Right lobe of liver (tissue), 6 donors: ENCODE measurements around the gene RNF19B. TPM values are rescaled to one million over a fixed set of nuclear protein-coding genes. Genes with fewer than 3 reads are reported as not detected.
A peak's percentile ranks its signal among the peaks of the same experiment; 100 is the strongest.
"Not testable (repeated sequence)": the region's sequence is repeated elsewhere in the genome, so short reads cannot be mapped to it uniquely, and the experiment has no call there.

Source experiments
- ATAC-seq, 4 donors: fragments of 200-7000 bp; cut with Tn5 transposase; one replicate each; pipeline ENCODE4 v1.9.1; 2020; ENCODE audit warnings: mild to moderate bottlenecking in 4 of 4, moderate library complexity in 4 of 4
- DNase-seq, 3 donors: peaks; one replicate each; pipeline ENCODE4 v3.0.0-alpha.2; 2020
- H3K27ac ChIP-seq, 3 donors: fragments of 200-600 bp; one replicate each; pipeline ENCODE4 v1.8.0; 2022
- H3K27me3 ChIP-seq, 2 donors: fragments of 200-600 bp; one replicate each; pipeline ENCODE4 v1.8.0; 2022
- H3K36me3 ChIP-seq, 4 donors: fragments of 200-600 bp; sonication (generic) in 1 of 4; one replicate each; pipeline versions ENCODE4 v1.5.1 to v1.8.0; 2017 to 2022; ENCODE audit warnings: control low read depth in 1 of 4
- H3K4me1 ChIP-seq, 4 donors: fragments of 200-600 bp; sonication (generic) in 1 of 4; one replicate each; pipeline versions ENCODE4 v1.5.1 to v1.8.0; 2017 to 2022; ENCODE audit warnings: control low read depth in 1 of 4
- H3K4me3 ChIP-seq, 3 donors: fragments of 200-600 bp; one replicate each; pipeline ENCODE4 v1.8.0; 2022
- H3K9me3 ChIP-seq, 4 donors: fragments of 200-600 bp; sonication (generic) in 1 of 4; one replicate each; pipeline versions ENCODE4 v1.5.1 to v1.8.0; 2017 to 2022; ENCODE audit warnings: control low read depth in 1 of 4
- POLR2A ChIP-seq: fragments of 450-650 bp; IDR thresholded peaks from one replicate; pipeline ENCODE4 v1.6.1; 2017; ENCODE audit warnings: antibody characterized with exemption, mild to moderate bottlenecking
- WGBS: methylation state at CpG from one replicate; pipeline ENCODE4 v1.1.6; 2018; ENCODE audit warnings: low coverage, low lambda C conversion rate; ENCODE audit not compliant: insufficient coverage; ENCODE audit errors: missing lambda C conversion rate; 5-methylcytosine and 5-hydroxymethylcytosine counted together
- intact Hi-C, 2 donors: fragments of 100-400 bp; cut with DNase I; formaldehyde crosslinking; loops; one replicate each; pipeline versions ENCODE4 v1.11.2 to v1.14.1; 2022
- total RNA-seq, 6 experiments: library from RNA; depleted of rRNA in 2 of 6; stranded (reverse); fragments of >200 nt in 2 of 6; fragmentation: NEBNext Ultra II Directional in 3 of 6; extraction: Animal tissue kit (Norgen Biotek cat#: 25700) in 3 of 6; gene quantifications; one replicate each; pipeline versions ENCODE4 v1.1.0 to v1.2.4, GENCODE V29; 2016 to 2023
- TF ChIP-seq, protein P1 (sequence below), 4 donors: fragments of 200-600 bp in 3 of 4; fragments of 450-650 bp in 1 of 4; IDR thresholded peaks; one replicate each; pipeline versions ENCODE4 v1.5.1 to v1.8.0; 2016 to 2022; ENCODE audit warnings: antibody characterized with exemption in 4 of 4, mild to moderate bottlenecking in 2 of 4
- donor health status: DM: no; HTN: yes; CAD: no.
- donor health status: DM: no; HTN: no; CAD: no.
- donor health status: DM: no; HTN: no; CAD: no.
- donor health status: DM: no; HTN: yes; CAD: no.
- donor health status: DM: no; HTN: yes; CAD: no.

RNF19B gene
- total RNA-seq, 6 experiments from 2014 or later, result 4.6 to 12.1 (median 8.3) TPM

DNA sequence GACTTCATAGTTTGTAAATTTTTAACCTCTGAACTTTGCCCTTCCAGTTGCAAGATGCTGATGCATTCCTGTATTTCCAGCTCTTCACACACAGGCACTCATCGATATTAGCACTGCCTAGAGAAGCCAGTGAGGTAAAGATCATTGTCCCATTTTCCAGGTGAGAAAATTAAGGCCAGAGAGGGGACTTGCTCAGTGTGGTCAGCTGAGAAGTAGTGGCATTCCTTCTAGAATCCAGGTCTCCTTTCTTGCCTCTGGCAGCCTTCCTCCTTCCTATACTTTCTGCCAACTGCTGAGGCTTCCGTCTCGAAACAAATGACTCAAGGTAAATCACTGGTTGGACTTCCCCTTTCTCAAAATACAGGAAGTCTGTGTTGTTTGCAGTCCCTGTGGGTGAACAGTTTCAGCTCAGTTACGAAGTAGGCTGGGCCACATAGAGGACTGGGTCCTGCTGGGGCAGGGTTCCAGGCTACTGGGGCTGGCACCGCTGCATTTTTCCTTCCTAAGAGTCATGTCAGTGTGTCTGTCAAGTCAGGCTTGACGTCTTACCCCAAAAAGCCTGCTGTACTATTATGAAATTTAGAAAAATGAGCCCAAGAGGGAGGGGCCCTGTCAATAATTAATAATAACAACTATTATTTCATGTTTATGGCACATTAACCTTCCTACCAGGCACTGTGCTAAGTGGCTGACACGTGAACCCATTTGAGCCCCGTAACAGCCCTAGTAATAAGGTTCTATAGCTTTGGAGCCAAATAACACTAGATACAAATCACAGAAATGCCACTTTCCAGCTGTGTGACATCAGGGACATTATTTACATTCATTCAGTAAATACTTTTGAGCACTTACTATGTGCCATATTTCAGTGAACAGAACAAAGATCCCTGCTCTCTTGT is 16.6 kb upstream of the RNF19B start:
- WGBS, result 36% methylated on average over 8 of the region's 8 CpGs
- DNase-seq (no peak), ATAC-seq (peak; percentile 75 to 88 (median 85))
- peak overlapping the region; percentile 26 to 84 (median 70) for H3K27ac ChIP-seq
- intact Hi-C loops, result no loop called here
- no peaks in the 10 kb centered on the region for H3K27me3 ChIP-seq
- H3K4me1 ChIP-seq, result peaks cover 0 to 9% (median 1%) of the 10 kb centered on the region in 4 donors
- no peak overlapping the region for H3K4me3 ChIP-seq
- TF ChIP-seq, protein P1, sequence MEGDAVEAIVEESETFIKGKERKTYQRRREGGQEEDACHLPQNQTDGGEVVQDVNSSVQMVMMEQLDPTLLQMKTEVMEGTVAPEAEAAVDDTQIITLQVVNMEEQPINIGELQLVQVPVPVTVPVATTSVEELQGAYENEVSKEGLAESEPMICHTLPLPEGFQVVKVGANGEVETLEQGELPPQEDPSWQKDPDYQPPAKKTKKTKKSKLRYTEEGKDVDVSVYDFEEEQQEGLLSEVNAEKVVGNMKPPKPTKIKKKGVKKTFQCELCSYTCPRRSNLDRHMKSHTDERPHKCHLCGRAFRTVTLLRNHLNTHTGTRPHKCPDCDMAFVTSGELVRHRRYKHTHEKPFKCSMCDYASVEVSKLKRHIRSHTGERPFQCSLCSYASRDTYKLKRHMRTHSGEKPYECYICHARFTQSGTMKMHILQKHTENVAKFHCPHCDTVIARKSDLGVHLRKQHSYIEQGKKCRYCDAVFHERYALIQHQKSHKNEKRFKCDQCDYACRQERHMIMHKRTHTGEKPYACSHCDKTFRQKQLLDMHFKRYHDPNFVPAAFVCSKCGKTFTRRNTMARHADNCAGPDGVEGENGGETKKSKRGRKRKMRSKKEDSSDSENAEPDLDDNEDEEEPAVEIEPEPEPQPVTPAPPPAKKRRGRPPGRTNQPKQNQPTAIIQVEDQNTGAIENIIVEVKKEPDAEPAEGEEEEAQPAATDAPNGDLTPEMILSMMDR (IDR thresholded peaks at IDR 0.05), result no peak
- no peak for TF ChIP-seq POLR2A
- no peaks in the 10 kb centered on the region for H3K36me3 ChIP-seq
- no peaks in the 10 kb centered on the region for H3K9me3 ChIP-seq

- peaks cover 0 to 9% (median 1%) of the 10 kb centered on the region in 4 donors for H3K4me1 ChIP-seq
- ATAC-seq, result no peak
- intact Hi-C loops, result no loop called here
- no peak overlapping the region for H3K27ac ChIP-seq
- no peaks in the 10 kb centered on the region for H3K36me3 ChIP-seq
- H3K9me3 ChIP-seq, result no peaks in the 10 kb centered on the region
- H3K27me3 ChIP-seq, result no peaks in the 10 kb centered on the region
- TF ChIP-seq, protein P1 (IDR thresholded peaks at IDR 0.05), result no peak
- TF ChIP-seq POLR2A, result no peak
- no peak for DNase-seq
- no peak overlapping the region for H3K4me3 ChIP-seq
- WGBS, result 80% methylated on average over 2 of the region's 10 CpGs
Measured at GRCh38 chr1:32980080-32980479, 15.5 kb upstream of the RNF19B start.

GRCh38 chr1:32978854-32979253 is 14.2 kb upstream of the RNF19B start:
- intact Hi-C loops, result no loop called here
- Histone ChIP-seq H3K4me3 (no peak overlapping the region), H3K9me3 (no peaks in the 10 kb centered on the region), H3K36me3 (no peaks in the 10 kb centered on the region), H3K27me3 (no peaks in the 10 kb centered on the region), H3K27ac (no peak overlapping the region), H3K4me1 (peaks cover 0 to 9% (median 1%) of the 10 kb centered on the region in 4 donors)
- no peak for TF ChIP-seq POLR2A
- TF ChIP-seq, protein P1 (IDR thresholded peaks at IDR 0.05), result no peak
- DNase-seq (no peak), ATAC-seq (no peak)
- WGBS, result 78% methylated on average over 4 of the region's 4 CpGs

DNA sequence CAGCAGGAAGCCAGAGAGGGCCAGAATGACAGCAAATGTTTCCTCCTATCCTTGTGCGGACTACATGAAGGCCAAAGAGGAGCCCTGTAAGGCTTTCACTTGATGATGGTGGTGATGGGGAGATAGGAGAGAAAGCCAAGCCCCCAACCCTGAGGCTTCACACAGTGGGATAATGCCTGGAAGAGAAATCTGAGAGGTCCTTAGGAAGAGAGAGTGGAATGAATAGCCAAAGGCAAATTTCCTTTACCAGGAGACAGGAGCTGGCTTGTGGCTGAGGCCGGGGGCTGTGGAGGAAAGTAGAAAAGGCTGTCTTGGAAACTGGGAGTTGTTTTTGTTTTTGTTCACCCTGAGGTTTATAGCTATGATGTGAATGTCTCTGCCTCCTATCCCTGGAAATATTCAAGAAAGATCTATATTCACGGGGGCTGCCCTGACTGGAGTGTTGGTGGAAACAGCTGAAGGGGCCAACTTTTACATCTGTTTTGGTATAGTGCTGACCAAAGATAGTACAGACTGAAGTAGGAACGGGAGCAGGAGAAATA is 13.0 kb upstream of the RNF19B start:
- Histone ChIP-seq H3K4me1 (peaks cover 0 to 15% (median 1%) of the 10 kb centered on the region in 4 donors), H3K36me3 (no peaks in the 10 kb centered on the region), H3K27ac (no peak overlapping the region), H3K27me3 (no peaks in the 10 kb centered on the region), H3K9me3 (no peaks in the 10 kb centered on the region), H3K4me3 (no peak overlapping the region)
- TF ChIP-seq, protein P1 (IDR thresholded peaks at IDR 0.05), result no peak
- TF ChIP-seq POLR2A, result no peak
- ATAC-seq (no peak), DNase-seq (no peak)
- 81% methylated on average over 3 of the region's 4 CpGs for WGBS
- intact Hi-C loops, result no loop called here

DNA sequence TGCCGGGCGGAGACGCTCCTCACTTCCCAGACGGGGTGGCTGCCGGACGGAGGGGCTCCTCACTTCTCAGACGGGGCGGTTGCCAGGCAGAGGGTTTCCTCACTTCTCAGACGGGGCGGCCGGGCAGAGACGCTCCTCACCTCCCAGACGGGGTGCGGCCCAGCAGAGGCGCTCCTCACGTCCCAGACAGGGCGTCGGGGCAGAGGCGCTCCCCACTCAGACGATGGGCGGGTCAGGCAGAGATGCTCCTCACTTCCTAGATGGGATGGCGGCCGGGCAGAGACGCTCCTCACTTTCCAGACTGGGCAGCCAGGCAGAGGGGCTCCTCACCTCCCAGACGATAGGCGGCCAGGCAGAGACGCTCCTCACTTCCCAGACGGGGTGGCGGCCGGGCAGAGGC is 10.4 kb upstream of the RNF19B start:
- H3K36me3 ChIP-seq, H3K27ac ChIP-seq, H3K9me3 ChIP-seq, H3K4me1 ChIP-seq, H3K27me3 ChIP-seq, intact Hi-C loops, DNase-seq, H3K4me3 ChIP-seq, ATAC-seq: not testable (repeated sequence)
- 100% methylated on average over 4 of the region's 30 CpGs for WGBS

- H3K4me1 ChIP-seq, H3K27me3 ChIP-seq, intact Hi-C loops, H3K27ac ChIP-seq, H3K9me3 ChIP-seq, DNase-seq, ATAC-seq, H3K36me3 ChIP-seq: not testable (repeated sequence)
- 20% methylated on average over 4 of the region's 6 CpGs for whole genome bisulfite sequencing
- H3K4me3 ChIP-seq, result peak overlapping the region in 1 of 3 donors; percentile 53
Measured at GRCh38 chr1:32973458-32973857, 8.8 kb upstream of the RNF19B start.
